Tibial nerve (tissue), 4 donors: Measurements from ENCODE around the gene IPO13. TPM values are rescaled to one million over a fixed set of nuclear protein-coding genes. Genes with fewer than 3 reads are reported as not detected.
A peak's percentile ranks its signal among the peaks of the same experiment; 100 is the strongest.

Experiments
- DNase-seq, 2 donors: peaks; one replicate each; pipeline ENCODE4 v3.0.0-alpha.2; 2019; ENCODE audit warnings: low spot score in 2 of 2
- H3K27ac ChIP-seq, 4 donors: fragments of 200-600 bp; sonication (generic) in 3 of 4; one replicate each; pipeline ENCODE4 v1.5.1; 2017 to 2019; ENCODE audit warnings: mild to moderate bottlenecking in 1 of 4
- H3K27me3 ChIP-seq, 2 donors: fragments of 200-600 bp; sonication (generic) in 1 of 2; one replicate each; pipeline versions ENCODE4 v1.5.1 to v1.6.0; 2017 to 2019
- H3K36me3 ChIP-seq, 3 donors: fragments of 200-600 bp; sonication (generic); one replicate each; pipeline ENCODE4 v1.5.1; 2018 to 2019
- H3K4me1 ChIP-seq, 4 donors: fragments of 200-600 bp; sonication (generic) in 3 of 4; one replicate each; pipeline ENCODE4 v1.5.1; 2017 to 2019
- H3K4me3 ChIP-seq, 4 donors: fragments of 200-600 bp; sonication (generic) in 3 of 4; one replicate each; pipeline ENCODE4 v1.5.1; 2017 to 2019; ENCODE audit warnings: mild to moderate bottlenecking in 1 of 4, moderate library complexity in 1 of 4
- H3K9me3 ChIP-seq, 4 donors: fragments of 200-600 bp; sonication (generic) in 3 of 4; one replicate each; pipeline ENCODE4 v1.5.1; 2017 to 2019
- CTCF ChIP-seq, 5 experiments: fragments of 200-600 bp in 3 of 5; fragments of 450-650 bp in 2 of 5; sonication (generic) in 3 of 5; IDR thresholded peaks; one replicate each; pipeline ENCODE4 v1.5.1; 2016 to 2019; ENCODE audit warnings: antibody characterized with exemption in 5 of 5, mild to moderate bottlenecking in 3 of 5, moderate library complexity in 2 of 5
- EP300 ChIP-seq, 2 donors: sonication (generic); formaldehyde crosslinking; IDR thresholded peaks; one replicate each; pipeline ENCODE4 v1.6.1; 2017; ENCODE audit warnings: antibody characterized with exemption in 2 of 2, mild to moderate bottlenecking in 1 of 2
- POLR2A ChIP-seq, 2 donors: fragments of 450-650 bp; IDR thresholded peaks; one replicate each; pipeline ENCODE4 v1.6.1; 2017; ENCODE audit warnings: antibody characterized with exemption in 2 of 2, mild to moderate bottlenecking in 2 of 2, moderate library complexity in 2 of 2
- WGBS, 2 donors: methylation state at CpG; one replicate each; pipeline ENCODE4 v1.1.5; 2018; 5-methylcytosine and 5-hydroxymethylcytosine counted together
- total RNA-seq, 4 donors: library from RNA; depleted of rRNA; stranded (reverse); fragments of >200 nt; gene quantifications; one replicate each; pipeline ENCODE4 v1.1.0, GENCODE V29; 2016

IPO13 gene
- total RNA-seq, 4 donors from 2014 or later: 27.8 to 41.1 (median 31.2) TPM

DNA sequence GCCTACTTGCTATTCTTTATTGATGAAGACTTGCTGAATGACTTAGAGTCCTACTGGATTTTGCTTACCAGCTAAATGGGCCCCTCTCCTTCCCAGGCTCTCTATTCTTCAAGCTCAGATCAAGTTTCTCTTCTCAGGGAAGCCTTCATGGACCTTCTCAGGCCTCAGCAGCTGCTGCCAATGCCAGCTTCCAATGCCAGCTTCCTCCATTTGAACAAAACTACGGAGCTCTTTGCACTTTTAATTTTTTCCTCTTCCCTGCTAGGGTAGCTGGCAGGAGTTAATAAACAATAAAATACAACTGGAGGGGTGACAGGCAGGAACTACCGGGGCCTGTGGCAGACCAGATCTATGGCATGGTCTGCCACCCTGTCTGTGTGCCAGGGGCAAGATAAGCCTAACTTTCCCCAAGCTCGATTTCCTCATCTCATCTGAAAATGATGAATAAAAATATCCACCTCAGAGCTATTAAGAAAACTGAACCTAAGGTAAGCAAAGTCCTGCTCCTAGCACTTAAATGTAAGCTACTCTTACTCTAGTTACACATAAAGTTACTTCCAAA lies 995 bp upstream of the IPO13 start:
- DNase-seq: no peak
- TF ChIP-seq POLR2A (IDR thresholded peaks at IDR 0.05) (no peak), EP300 (IDR thresholded peaks at IDR 0.05) (no peak), CTCF (IDR thresholded peaks at IDR 0.05) (no peak)
- H3K27ac ChIP-seq: peak overlapping the region; percentile 75 to 97 (median 94)
- H3K4me3 ChIP-seq: peak overlapping the region; percentile 44 to 79 (median 62)
- no peaks in the 10 kb centered on the region for H3K27me3 ChIP-seq
- H3K4me1 ChIP-seq: peaks cover 0 to 43% (median 24%) of the 10 kb centered on the region in 4 donors
- WGBS, 2 donors: 10% methylated on average over 3 of the region's 3 CpGs
- peaks cover 0 to 16% (median 5%) of the 10 kb centered on the region in 3 donors for H3K36me3 ChIP-seq
- no peaks in the 10 kb centered on the region for H3K9me3 ChIP-seq

DNA sequence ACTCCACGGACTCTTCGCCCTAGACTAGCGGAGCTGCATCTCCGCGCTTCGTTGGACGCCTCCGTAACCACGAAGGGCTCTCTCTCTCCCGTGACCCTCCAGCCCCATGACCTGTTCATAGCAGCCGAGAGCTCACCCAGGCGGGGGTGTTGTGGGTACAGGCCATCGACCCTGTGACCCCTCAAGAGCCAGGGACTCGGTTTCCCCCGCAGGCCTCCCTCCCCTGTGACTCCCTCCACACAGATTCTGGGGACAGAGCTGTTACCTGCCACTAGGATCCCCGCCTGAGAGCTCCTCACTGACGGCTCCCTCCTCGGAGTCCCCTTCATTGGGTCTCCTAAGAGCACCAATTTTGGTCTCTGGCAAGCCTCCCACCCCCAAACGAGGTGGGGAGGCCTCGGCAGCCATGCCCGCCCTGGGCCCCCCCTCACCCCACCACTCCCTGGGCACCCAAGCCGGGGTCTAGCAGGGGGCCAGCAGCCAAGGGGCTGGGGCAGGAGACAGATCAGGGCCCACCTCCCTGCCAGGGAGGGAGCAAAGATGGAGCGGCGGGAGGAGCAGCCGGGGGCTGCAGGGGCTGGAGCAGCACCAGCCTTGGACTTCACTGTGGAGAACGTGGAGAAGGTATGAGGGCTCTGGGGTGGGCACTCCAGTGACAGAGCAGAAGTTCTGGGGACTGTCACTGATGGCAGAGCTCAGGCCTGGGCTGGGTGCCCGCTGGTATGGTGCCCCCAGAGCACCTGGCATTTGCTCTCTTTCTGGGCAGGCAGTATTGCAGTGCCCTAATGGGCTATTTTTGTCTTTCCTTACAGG lies 517 bp downstream of the IPO13 start:
- Histone ChIP-seq H3K9me3 (no peaks in the 10 kb centered on the region), H3K27ac (peak overlapping the region; percentile 75 to 97 (median 94)), H3K27me3 (no peaks in the 10 kb centered on the region), H3K36me3 (peaks cover 0 to 22% (median 5%) of the 10 kb centered on the region in 3 donors), H3K4me3 (peak overlapping the region; percentile 44 to 79 (median 62)), H3K4me1 (peaks cover 0 to 43% (median 24%) of the 10 kb centered on the region in 4 donors)
- TF ChIP-seq CTCF (IDR thresholded peaks at IDR 0.05) (no peak), EP300 (IDR thresholded peaks at IDR 0.05) (no peak), POLR2A (IDR thresholded peaks at IDR 0.05) (no peak)
- DNase-seq: peak in 1 of 2 donors; percentile 21
- WGBS, 2 donors: 5 to 6% methylated on average over 21 to 27 of the region's 27 CpGs

DNA sequence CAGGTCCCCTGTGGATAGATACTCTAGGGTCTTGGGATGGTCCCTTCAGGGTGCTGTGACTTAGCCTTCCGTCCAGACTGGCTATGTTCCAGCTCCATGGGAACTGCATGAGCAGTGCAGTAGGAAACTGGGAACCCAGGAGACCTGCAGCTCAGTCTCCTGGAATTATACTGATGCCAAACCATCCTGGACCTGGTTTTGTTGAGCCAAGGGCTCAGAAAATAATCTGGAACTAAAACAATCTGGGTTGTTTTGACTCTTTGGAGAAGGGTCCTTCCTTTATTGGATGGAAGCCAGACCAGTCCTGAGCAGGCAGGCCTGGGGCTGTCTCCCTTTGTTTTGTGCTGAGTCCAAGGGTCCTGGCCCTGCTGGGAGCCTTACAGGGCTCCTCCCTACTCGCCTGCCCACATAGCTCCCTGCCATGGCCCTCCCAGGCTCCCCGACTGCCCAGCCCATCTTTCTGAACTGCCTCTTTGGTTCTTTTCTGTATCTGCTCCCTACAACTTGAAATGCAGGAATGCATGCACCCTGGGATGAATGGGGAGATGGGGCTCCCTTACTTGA lies 1.2 kb downstream of the IPO13 start:
- TF ChIP-seq EP300 (IDR thresholded peaks at IDR 0.05): no peak
- no peak for TF ChIP-seq POLR2A (IDR thresholded peaks at IDR 0.05)
- TF ChIP-seq CTCF (IDR thresholded peaks at IDR 0.05): no peak
- Histone ChIP-seq H3K9me3 (no peaks in the 10 kb centered on the region), H3K36me3 (peaks cover 0 to 22% (median 5%) of the 10 kb centered on the region in 3 donors), H3K4me3 (peak overlapping the region; percentile 44 to 79 (median 62)), H3K27me3 (no peaks in the 10 kb centered on the region), H3K27ac (peak overlapping the region in 3 of 4 donors; percentile 75 to 97 (median 94)), H3K4me1 (peaks cover 0 to 46% (median 24%) of the 10 kb centered on the region in 4 donors)
- DNase-seq: no peak
- 17 to 21% methylated on average over 3 of the region's 3 CpGs for WGBS, 2 donors

GRCh38 chr1:43949678-43950077 lies 2.9 kb downstream of the IPO13 start:
- Histone ChIP-seq H3K27ac (no peak overlapping the region), H3K4me3 (no peak overlapping the region), H3K36me3 (peaks cover 0 to 22% (median 5%) of the 10 kb centered on the region in 3 donors), H3K9me3 (no peaks in the 10 kb centered on the region), H3K27me3 (no peaks in the 10 kb centered on the region), H3K4me1 (peaks cover 0 to 55% (median 24%) of the 10 kb centered on the region in 4 donors)
- WGBS, 2 donors: 85 to 88% methylated on average over 9 to 13 of the region's 13 CpGs
- no peak for TF ChIP-seq POLR2A (IDR thresholded peaks at IDR 0.05)
- no peak for TF ChIP-seq EP300 (IDR thresholded peaks at IDR 0.05)
- no peak for TF ChIP-seq CTCF (IDR thresholded peaks at IDR 0.05)
- no peak for DNase-seq
